HepG2 (cell line): Measurements from ENCODE around the gene CCDC183. TPM values are rescaled to one million over a fixed set of nuclear protein-coding genes. Genes with fewer than 3 reads are reported as not detected.

Experiments
- NCOR1 ChIP-seq: fragments of 200-600 bp; sonication (generic); IDR thresholded peaks from 2 replicates; pipeline ENCODE4 v1.7.0; 2017; ENCODE audit warnings: antibody characterized with exemption, low read length, borderline replicate concordance
- NFE2 ChIP-seq: sonication (generic); formaldehyde crosslinking; IDR thresholded peaks from 2 replicates; pipeline ENCODE4 v1.4.0; 2020; ENCODE audit warnings: missing genetic modification reagents
- PBX2 ChIP-seq: IDR thresholded peaks from 2 replicates; pipeline ENCODE4 v1.6.1; 2016; ENCODE audit warnings: control low read depth
- PRDM15 ChIP-seq: sonication (generic); formaldehyde crosslinking; IDR thresholded peaks from 2 replicates; pipeline ENCODE4 v1.4.0; 2020; ENCODE audit warnings: missing genetic modification reagents
- TERF1 ChIP-seq: sonication (generic); formaldehyde crosslinking; IDR thresholded peaks from 2 replicates; pipeline ENCODE4 v1.8.0; 2022; ENCODE audit warnings: mild to moderate bottlenecking, missing genetic modification reagents, moderate library complexity
- THAP7 ChIP-seq: sonication (generic); formaldehyde crosslinking; IDR thresholded peaks from 2 replicates; pipeline ENCODE4 v1.8.1; 2023; ENCODE audit warnings: mild to moderate bottlenecking, missing genetic modification reagents
- ZBTB4 ChIP-seq: sonication (generic); formaldehyde crosslinking; IDR thresholded peaks from 2 replicates; pipeline ENCODE4 v1.4.0; 2020; ENCODE audit warnings: missing genetic modification reagents, mild to moderate bottlenecking, borderline replicate concordance
- ZKSCAN8 ChIP-seq: IDR thresholded peaks from 2 replicates; pipeline ENCODE4 v1.6.1; 2016; ENCODE audit warnings: borderline replicate concordance, missing genetic modification reagents, missing compliant biosample characterization
- ZNF256 ChIP-seq: sonication (generic); formaldehyde crosslinking; conservative IDR thresholded peaks from 2 replicates; pipeline ENCODE4 v1.4.0; 2020; ENCODE audit warnings: missing genetic modification reagents
- ZNF382 ChIP-seq: sonication (generic); formaldehyde crosslinking; IDR thresholded peaks from 2 replicates; pipeline ENCODE4 v1.5.0; 2020; ENCODE audit warnings: missing genetic modification reagents, mild to moderate bottlenecking, borderline replicate concordance
- ZNF441 ChIP-seq: sonication (generic); formaldehyde crosslinking; IDR thresholded peaks from 2 replicates; pipeline ENCODE4 v1.7.0; 2021; ENCODE audit warnings: missing genetic modification reagents, borderline replicate concordance
- ZUFSP ChIP-seq: sonication (generic); formaldehyde crosslinking; IDR thresholded peaks from 2 replicates; pipeline ENCODE4 v1.9.0; 2021; ENCODE audit warnings: missing genetic modification reagents, mild to moderate bottlenecking, borderline replicate concordance
- polyA plus RNA-seq, 8 experiments: library from polyadenylated mRNA; depleted of rRNA in 3 of 8; stranded (reverse) in 7 of 8; unstranded in 1 of 8; fragments of >200 nt; fragmentation: Illumina TruSeq in 4 of 8; extraction: Trizol in 4 of 8; gene quantifications; 2 replicates each; pipeline versions ENCODE4 v1.2.1 to v1.2.3, GENCODE V29; 2011 to 2016; ENCODE audit warnings: low read depth in 4 of 8, missing spikeins in 1 of 8, mixed read lengths in 1 of 8; ENCODE audit not compliant: insufficient read depth in 1 of 8
- total RNA-seq, 5 experiments: library from RNA; depleted of rRNA; stranded (reverse); fragments of >200 nt; fragmentation: Illumina TruSeq; extraction: Trizol; gene quantifications; 2 replicates each; pipeline ENCODE4 v1.2.3, GENCODE V29; 2016; ENCODE audit warnings: low read depth in 1 of 5

The CCDC183 gene
- total and polyA plus RNA-seq, 2 of the 13 experiments (the other 11 are each of a cell fraction or from before 2014, with no cell fraction given): 5.0 to 66.4 TPM

- TF ChIP-seq ZKSCAN8 (CRISPR knock-in tag) (0 out of 2 replicates have a peak, but pooled peaks have one; percentile 23), NFE2 (CRISPR knock-in tag) (no peak), ZBTB4 (CRISPR knock-in tag) (no peak), PBX2 (CRISPR knock-in tag) (peak; percentile 66; the same call in 1 of the 2 replicates), ZNF441 (CRISPR knock-in tag) (no peak), TERF1 (CRISPR knock-in tag) (no peak), NCOR1 (no peak), ZUFSP (CRISPR knock-in tag) (no peak), THAP7 (CRISPR knock-in tag) (no peak), ZNF256 (no peak), ZNF382 (CRISPR knock-in tag) (no peak), PRDM15 (CRISPR knock-in tag) (no peak)
Measured at GRCh38 chr9:136793086-136793946, 2.8 kb upstream of the CCDC183 start (continued).
